HEK293T (cell line): Measurements from ENCODE around the gene ACAN.

Experiments used
- CTCF ChIA-PET: fragments of 350-600 bp; formaldehyde crosslinking; extraction: SDS; loops from one replicate; lab custom pipeline; 2021; ENCODE audit warnings: antibody characterized with exemption, inconsistent platforms; lab: Yijun Ruan, JAX
- POLR2A ChIA-PET: fragments of 350-600 bp; formaldehyde crosslinking; extraction: SDS; loops from one replicate; lab custom pipeline; 2020; ENCODE audit warnings: antibody characterized with exemption, inconsistent platforms; lab: Yijun Ruan, JAX
- DNase-seq: peaks from one replicate; pipeline ENCODE4 v3.0.0; 2012; ENCODE audit warnings: mixed read lengths; ENCODE audit errors: extremely low spot score
- ARNT ChIP-seq: fragments of 450-650 bp; IDR thresholded peaks from 2 replicates; pipeline ENCODE4 v1.6.1; 2017; ENCODE audit warnings: mild to moderate bottlenecking
- BHLHE40 ChIP-seq: fragments of 450-650 bp; IDR thresholded peaks from 2 replicates; pipeline ENCODE4 v1.6.1; 2016; ENCODE audit warnings: mild to moderate bottlenecking, moderate library complexity, borderline replicate concordance
- CTBP1 ChIP-seq: fragments of 450-650 bp; IDR thresholded peaks from 2 replicates; pipeline ENCODE4 v1.6.1; 2016; ENCODE audit warnings: borderline replicate concordance
- ELF4 ChIP-seq: fragments of 450-650 bp; IDR thresholded peaks from 2 replicates; pipeline ENCODE4 v1.6.1; 2017; ENCODE audit warnings: antibody characterized with exemption
- FOXA1 ChIP-seq: fragments of 450-650 bp; IDR thresholded peaks from 2 replicates; pipeline ENCODE4 v1.6.1; 2016; ENCODE audit warnings: mild to moderate bottlenecking
- FOXK2 ChIP-seq: fragments of 450-650 bp; IDR thresholded peaks from 2 replicates; pipeline ENCODE4 v1.6.1; 2016; ENCODE audit warnings: mild to moderate bottlenecking
- FOXM1 ChIP-seq: fragments of 450-650 bp; IDR thresholded peaks from 2 replicates; pipeline ENCODE4 v1.6.1; 2017; ENCODE audit warnings: mild to moderate bottlenecking, borderline replicate concordance
- HDGF ChIP-seq: fragments of 450-650 bp; IDR thresholded peaks from 2 replicates; pipeline ENCODE4 v1.6.1; 2017; ENCODE audit warnings: antibody characterized with exemption, borderline replicate concordance
- L3MBTL2 ChIP-seq: fragments of 450-650 bp; conservative IDR thresholded peaks from 2 replicates; pipeline ENCODE4 v1.6.1; 2016; ENCODE audit warnings: mild to moderate bottlenecking
- LEF1 ChIP-seq: fragments of 450-650 bp; IDR thresholded peaks from 2 replicates; pipeline ENCODE4 v1.6.1; 2017; ENCODE audit warnings: mild to moderate bottlenecking, borderline replicate concordance
- NFRKB ChIP-seq: fragments of 450-650 bp; IDR thresholded peaks from 2 replicates; pipeline ENCODE4 v1.6.1; 2016; ENCODE audit warnings: mild to moderate bottlenecking, moderate library complexity
- SP1 ChIP-seq: fragments of 450-650 bp; IDR thresholded peaks from 2 replicates; pipeline ENCODE4 v1.6.1; 2017
- SUZ12 ChIP-seq: fragments of 450-650 bp; IDR thresholded peaks from 2 replicates; pipeline ENCODE4 v1.6.1; 2016; ENCODE audit warnings: mild to moderate bottlenecking
- TARDBP ChIP-seq: fragments of 450-650 bp; IDR thresholded peaks from 2 replicates; pipeline ENCODE4 v1.6.1; 2016
- ZNF384 ChIP-seq: fragments of 450-650 bp; IDR thresholded peaks from 2 replicates; pipeline ENCODE4 v1.6.1; 2016
- TF ChIP-seq, protein P1 (sequence below): fragments of 450-650 bp; IDR thresholded peaks from 2 replicates; pipeline ENCODE4 v1.6.1; 2016

ACAN gene

DNA sequence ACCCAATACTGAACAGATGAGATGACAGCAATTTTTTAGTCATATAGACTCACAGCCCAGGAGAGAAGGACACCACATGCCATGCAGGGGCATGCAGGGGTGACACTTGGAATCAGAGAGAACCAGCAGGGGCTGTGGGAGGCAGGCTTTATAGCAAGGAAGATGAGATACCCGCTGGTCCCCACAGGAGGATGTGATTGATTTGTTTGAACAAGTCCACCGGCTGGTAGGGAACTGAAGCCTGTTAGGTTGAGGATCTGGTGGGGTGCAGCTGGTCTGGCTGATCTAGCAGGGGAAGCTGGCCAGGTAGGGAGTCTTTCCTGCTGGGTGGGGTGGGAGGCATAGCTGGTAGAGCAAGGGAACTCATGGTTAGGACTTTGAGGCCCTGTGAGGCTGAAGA lies 18.0 kb upstream of the ACAN start:
- no peak for TF ChIP-seq CTBP1
- TF ChIP-seq, protein P1, sequence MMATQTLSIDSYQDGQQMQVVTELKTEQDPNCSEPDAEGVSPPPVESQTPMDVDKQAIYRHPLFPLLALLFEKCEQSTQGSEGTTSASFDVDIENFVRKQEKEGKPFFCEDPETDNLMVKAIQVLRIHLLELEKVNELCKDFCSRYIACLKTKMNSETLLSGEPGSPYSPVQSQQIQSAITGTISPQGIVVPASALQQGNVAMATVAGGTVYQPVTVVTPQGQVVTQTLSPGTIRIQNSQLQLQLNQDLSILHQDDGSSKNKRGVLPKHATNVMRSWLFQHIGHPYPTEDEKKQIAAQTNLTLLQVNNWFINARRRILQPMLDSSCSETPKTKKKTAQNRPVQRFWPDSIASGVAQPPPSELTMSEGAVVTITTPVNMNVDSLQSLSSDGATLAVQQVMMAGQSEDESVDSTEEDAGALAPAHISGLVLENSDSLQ, result no peak
- no peak for TF ChIP-seq SP1
- no peak for TF ChIP-seq LEF1
- TF ChIP-seq SUZ12, result no peak
- no peak for TF ChIP-seq ZNF384
- TF ChIP-seq FOXM1, result no peak
- CTCF ChIA-PET, result no interaction called here
- DNase-seq, result no peak
- POLR2A ChIA-PET, result no interaction called here

DNA sequence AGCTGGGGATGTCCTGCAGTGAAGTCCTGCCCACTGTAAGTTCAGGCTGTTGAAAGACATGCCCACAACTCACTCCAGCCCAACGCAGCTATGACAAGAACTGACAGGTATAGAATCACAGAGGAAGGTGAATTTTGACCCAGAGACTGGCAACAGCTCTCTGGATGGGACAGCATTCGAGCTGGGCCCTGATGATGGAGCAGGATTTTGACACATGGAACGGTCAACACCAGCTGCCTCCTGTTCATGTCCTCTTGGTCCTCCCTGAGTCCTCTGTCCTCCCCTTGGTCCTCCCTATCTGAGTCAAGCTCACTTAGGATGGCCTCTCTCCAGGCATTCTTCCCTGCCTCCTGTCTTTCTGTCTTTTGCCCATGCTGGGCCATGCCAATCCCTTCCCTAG lies 15.2 kb upstream of the ACAN start:
- CTCF ChIA-PET, result no interaction called here
- DNase-seq, result no peak
- TF ChIP-seq, protein P1, result no peak
- TF ChIP-seq FOXA1 (no peak), ELF4 (no peak), SUZ12 (no peak), FOXM1 (no peak), L3MBTL2 (no peak), TARDBP (no peak), FOXK2 (no peak), HDGF (no peak), ARNT (no peak), NFRKB (no peak), CTBP1 (no peak), SP1 (no peak), BHLHE40 (no peak), ZNF384 (no peak), LEF1 (no peak)

DNA sequence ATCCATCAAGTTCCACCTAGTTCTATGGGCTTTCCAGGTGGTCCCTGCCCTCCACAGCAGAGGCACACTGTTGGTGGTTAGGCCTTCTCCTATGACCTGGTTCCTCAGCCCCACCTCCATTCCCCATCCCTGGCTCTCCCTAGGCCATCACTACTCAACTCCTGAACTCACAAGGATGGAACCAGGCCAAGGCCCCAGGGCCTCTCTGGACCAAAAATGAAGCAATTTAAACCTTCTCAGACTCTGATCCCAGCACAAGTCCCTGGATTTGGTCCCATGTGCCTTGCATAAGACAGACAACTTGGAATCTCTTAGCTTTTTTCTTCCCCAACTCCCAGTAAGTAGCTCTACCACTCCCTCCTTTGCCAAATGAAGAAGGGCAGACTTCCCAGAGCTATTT lies 14.4 kb upstream of the ACAN start:
- POLR2A ChIA-PET, result no interaction called here
- no peak for TF ChIP-seq ELF4
- no peak for TF ChIP-seq FOXA1
- no peak for TF ChIP-seq L3MBTL2
- TF ChIP-seq ZNF384, result no peak
- TF ChIP-seq NFRKB, result no peak
- TF ChIP-seq, protein P1, result no peak
- TF ChIP-seq HDGF, result no peak
- TF ChIP-seq TARDBP, result no peak
- DNase-seq, result no peak
- CTCF ChIA-PET, result interaction anchor here (0.6 kb wide), 1 partner anchor 21 kb away, joined by 3 read pairs; no protein-coding TSS in a partner anchor

More for the DNA sequence above, 15.2 kb upstream of the ACAN start:
- POLR2A ChIA-PET, result no interaction called here

DNA sequence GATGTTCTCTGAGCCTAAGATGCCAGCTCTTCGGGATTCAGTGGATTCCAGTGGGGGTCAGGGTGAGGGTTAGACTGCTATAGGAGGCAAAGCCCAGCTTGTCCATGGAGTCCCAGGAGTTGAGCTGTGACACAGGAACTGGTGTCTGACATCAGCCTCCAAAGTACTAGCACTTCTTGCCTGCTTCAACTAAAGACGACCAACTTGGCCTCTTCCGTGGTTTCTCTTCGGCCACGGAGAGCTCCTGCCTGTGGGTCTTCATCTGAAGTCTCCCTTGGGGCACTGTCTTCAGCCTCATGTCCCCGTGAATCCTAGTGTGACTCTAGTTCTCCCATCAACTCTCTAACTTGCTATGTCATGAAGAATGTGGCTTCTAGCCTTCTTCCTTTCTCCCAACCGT lies 12.8 kb upstream of the ACAN start:
- ChIA-PET POLR2A (no interaction called here), CTCF (interaction anchor here (0.8 to 1.2 kb wide), 2 partner anchors 9 to 35 kb away, joined by 3 read pairs; no protein-coding TSS in a partner anchor)
- no peak for TF ChIP-seq ELF4
- TF ChIP-seq BHLHE40, result no peak
- TF ChIP-seq SP1, result no peak
- TF ChIP-seq ARNT, result no peak
- TF ChIP-seq ZNF384, result no peak
- TF ChIP-seq NFRKB, result no peak
- TF ChIP-seq FOXM1, result no peak
- TF ChIP-seq HDGF, result no peak
- no peak for TF ChIP-seq LEF1
- TF ChIP-seq, protein P1, result no peak
- no peak for DNase-seq

DNA sequence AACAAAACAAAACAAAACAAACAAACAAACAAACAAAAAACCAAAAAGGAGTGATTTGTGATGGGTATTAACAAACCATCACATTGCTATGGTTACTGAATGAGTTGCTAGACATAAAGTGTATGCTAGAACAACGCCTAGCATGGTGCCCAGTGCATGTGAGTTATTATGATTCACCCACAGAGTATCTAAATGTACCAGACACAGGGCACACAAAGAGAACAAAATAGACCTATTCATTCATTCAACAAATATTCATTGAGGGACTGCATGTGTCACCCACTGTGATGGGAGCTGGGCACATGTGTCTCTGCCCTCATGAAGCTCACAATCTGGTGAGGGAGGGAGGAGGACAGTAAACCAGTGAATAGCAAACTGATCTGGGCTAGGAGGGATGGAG lies 11.6 kb upstream of the ACAN start:
- ChIA-PET POLR2A (interaction anchor here (0.9 kb wide), 1 partner anchor 11 kb away, joined by 3 read pairs; no protein-coding TSS in a partner anchor), CTCF (interaction anchor here (0.7 kb wide), 1 partner anchor 94 kb away, joined by 3 read pairs; no protein-coding TSS in a partner anchor)
- no peak for TF ChIP-seq TARDBP
- TF ChIP-seq ARNT, result no peak
- no peak for TF ChIP-seq FOXA1
- TF ChIP-seq BHLHE40, result no peak
- TF ChIP-seq SP1, result no peak
- no peak for TF ChIP-seq HDGF
- TF ChIP-seq ZNF384, result no peak
- no peak for TF ChIP-seq L3MBTL2
- no peak for TF ChIP-seq CTBP1
- TF ChIP-seq NFRKB, result no peak
- no peak for TF ChIP-seq LEF1
- TF ChIP-seq FOXK2, result no peak
- no peak for TF ChIP-seq SUZ12
- no peak for TF ChIP-seq ELF4
- TF ChIP-seq, protein P1, result no peak
- no peak for TF ChIP-seq FOXM1
- no peak for DNase-seq
